HG03097 (cell line): ENCODE data around the gene GALNT18.

Experiments
- ATAC-seq: cut with Tn5 transposase; IDR thresholded peaks from one replicate; pipeline ENCODE4 v1.9.1; 2021; ENCODE audit not compliant: unreplicated experiment, low FRiP score

Gene GALNT18

DNA sequence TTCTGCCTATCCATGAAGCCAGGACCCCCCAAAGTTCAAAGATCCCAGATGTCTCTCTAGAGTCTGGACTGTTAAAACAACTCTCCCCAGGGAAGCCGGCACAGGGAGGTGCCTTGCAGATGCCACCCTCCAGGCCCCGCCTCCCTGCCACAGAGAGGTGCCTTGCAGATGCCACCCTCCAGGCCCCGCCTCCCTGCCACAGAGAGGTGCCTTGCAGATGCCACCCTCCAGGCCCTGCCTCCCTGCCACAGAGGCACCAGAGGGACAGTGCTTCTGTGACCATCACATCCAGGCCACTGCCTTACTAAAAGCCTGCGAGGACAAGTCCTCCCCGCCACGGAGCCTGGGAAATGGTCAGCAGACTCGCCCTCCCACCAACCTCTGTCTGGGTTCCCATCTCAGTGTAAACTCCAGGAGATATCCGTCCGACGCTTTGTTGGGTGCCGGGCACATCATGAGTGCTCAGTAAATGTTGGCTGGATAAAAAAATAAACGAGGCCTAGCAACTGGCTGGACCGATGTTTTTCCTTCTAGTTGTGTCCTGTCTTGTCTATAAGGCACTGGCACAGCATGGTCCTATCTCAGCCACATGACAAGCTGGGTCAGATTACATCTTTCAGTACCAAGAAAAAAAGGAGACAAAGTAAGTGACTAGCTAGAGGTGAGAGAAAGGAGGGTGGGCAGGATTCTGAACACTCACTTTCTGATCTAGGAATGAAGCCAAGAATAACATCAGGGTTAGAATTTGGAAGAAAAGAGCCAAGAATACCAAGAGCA is 177.6 kb downstream of the GALNT18 start:
- no peak for ATAC-seq

- no peak for ATAC-seq
Observed at GRCh38 chr11:11442791-11443190, 179.0 kb downstream of the GALNT18 start.

DNA sequence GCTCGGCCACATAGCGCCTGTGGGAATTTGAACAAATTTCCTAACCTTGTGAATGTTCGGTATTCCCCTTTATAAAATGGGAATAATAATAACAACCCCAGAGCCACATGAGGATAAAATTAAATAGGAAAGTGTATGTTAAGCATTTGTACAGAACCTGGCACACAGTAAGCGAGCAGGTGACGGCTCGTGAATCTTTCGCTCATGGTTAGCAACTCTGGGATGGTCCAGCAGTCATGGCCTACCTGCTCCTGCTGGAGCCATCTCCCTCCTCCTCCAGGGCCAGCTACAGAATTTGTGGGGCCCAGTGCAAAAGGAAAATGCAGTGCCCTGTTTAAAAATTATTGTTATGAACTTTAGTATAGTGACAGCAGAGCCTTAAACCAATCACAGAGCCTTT is 180.3 kb downstream of the GALNT18 start:
- ATAC-seq = no peak

DNA sequence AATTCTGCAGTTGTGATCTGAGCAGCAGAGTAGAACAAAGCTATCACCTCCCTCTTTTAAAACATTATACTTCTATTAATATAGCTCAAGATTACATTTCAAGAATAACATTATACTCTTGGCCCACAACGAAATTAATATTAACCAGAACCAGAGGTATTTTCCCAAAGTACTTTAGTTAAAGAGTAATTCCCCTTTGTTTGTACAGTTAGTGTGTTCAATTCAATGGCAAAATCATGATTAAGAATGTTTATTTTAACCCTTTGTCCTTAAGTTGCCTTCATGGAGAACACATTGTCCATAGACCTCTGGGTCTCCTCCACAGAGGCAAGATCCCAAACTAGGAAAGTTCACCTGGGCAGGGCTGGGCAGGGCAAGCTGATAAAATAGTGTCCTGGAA is 180.7 kb downstream of the GALNT18 start:
- no peak for ATAC-seq

DNA sequence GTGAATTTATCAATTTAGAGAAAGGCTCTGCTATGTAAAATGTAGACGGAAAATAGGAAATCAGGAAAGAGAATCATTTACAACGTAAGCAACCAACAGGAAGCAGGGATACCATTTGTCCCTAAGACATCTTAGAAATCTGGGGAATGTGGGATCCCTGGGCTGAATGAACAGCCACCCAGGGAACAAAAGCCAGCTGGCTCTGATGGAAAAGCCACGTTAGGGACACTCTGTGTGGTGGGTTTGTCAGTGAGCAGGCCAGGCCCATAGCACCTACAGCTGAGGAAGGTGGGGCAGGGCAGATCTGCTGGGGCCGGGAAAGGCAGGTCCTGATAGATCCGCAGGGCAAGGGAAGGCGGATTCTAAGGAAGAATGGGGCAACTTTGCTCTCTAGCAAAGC is 181.7 kb downstream of the GALNT18 start:
- ATAC-seq = no peak

GRCh38 chr11:11439591-11439990 is 182.2 kb downstream of the GALNT18 start:
- no peak for ATAC-seq

DNA sequence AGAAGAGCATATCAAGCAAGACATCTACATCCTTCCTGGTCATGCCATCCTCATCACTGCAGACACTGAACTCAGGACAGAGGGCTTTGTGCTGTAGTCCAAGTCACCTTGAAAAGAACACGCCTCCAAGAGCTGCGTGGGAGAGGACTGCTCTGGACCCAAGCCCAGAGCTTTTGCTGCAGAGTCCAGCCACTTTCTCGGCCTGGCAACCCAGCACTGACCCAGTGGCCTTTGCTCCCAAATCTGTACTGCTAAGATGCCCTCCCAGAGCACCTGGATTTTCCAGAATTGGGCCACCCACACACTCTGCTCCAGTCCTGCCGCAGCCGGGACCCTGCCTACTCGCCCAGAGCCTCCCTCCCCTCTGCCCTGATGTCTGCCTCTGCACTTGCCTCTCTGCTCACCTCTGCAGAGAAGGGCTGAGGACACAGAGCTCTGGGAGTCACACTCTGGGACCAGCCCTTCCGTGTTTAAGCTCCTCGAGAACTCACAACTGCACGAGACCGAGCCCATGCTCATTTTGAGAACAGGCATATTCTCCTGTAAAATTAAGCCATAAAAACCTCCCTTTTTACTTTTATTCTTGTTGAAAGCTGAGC is 185.0 kb downstream of the GALNT18 start:
- no peak for ATAC-seq

DNA sequence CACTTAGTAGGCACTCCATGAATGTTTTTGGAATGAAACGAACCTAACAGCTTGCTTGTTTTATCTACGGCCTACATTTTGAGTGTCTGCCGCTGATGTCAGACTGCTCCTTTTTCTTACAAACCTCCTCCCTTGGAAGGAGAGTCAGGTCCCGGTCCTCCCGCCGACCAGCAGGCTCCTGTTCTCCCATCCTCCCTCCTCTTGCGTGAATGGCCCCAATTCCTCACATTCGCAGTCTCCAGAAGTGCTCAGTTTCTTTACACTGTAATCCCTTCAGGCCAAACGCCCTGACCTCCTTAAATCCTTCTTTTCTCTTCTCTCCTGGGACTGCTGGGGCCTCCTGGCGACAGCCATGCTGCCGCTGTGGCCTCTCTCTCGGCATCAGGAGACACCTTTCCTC is 186.2 kb downstream of the GALNT18 start:
- no peak for ATAC-seq

- ATAC-seq = no peak
Observed at GRCh38 chr11:11433960-11434359, 187.8 kb downstream of the GALNT18 start.

- no peak for ATAC-seq
Observed at GRCh38 chr11:11432621-11433319, 189.0 kb downstream of the GALNT18 start.

GRCh38 chr11:11430431-11430830 is 191.4 kb downstream of the GALNT18 start:
- ATAC-seq = no peak

- ATAC-seq = no peak
Observed at GRCh38 chr11:11428714-11429113, 193.1 kb downstream of the GALNT18 start.

DNA sequence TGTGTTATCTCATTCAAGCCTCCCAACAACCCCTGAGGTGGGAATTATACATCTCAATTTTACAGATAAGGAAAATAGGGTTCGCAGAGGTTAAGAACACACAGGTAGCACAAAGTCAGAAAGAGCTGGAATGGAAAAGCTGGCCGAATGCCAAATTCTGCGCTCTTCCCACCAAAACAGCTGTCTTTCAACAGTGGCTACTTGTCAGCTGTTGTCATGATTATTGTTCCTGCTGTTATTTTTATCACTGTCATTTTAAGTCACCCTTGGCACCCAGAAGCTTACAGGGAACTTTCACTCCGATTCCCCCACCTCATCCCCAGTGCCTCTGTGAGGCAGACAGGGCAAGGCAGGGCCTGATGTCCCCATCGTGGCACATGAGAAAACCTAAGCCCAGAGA is 194.3 kb downstream of the GALNT18 start:
- no peak for ATAC-seq

GRCh38 chr11:11427140-11427539 is 194.7 kb downstream of the GALNT18 start:
- no peak for ATAC-seq

- ATAC-seq = no peak
Observed at GRCh38 chr11:11426226-11426952, 195.4 kb downstream of the GALNT18 start.

DNA sequence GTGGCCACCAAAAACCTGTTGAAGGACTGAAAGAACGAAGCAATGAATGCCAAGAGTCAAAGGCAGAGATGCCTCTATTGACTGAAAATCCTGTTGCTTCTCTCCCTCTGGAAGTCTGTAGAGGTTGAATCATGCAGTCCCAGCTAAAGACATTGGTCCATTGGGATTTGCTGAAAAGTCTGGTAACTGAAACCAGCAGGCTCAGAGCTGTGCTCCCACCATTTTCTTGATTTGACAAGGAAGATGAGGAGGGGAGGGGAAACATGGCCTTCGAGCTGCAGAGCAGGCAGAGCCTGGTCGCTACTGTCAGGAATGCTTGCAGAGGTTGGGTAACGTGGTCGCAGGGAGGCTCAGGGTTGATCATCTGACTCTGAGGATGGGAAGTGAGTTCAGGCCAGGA is 196.0 kb downstream of the GALNT18 start:
- ATAC-seq = no peak

- no peak for ATAC-seq
Observed at GRCh38 chr11:11424688-11425087, 197.1 kb downstream of the GALNT18 start.

- ATAC-seq = no peak
Observed at GRCh38 chr11:11422411-11423128, 199.2 kb downstream of the GALNT18 start.

GRCh38 chr11:11421509-11421908 is 200.3 kb downstream of the GALNT18 start:
- no peak for ATAC-seq

DNA sequence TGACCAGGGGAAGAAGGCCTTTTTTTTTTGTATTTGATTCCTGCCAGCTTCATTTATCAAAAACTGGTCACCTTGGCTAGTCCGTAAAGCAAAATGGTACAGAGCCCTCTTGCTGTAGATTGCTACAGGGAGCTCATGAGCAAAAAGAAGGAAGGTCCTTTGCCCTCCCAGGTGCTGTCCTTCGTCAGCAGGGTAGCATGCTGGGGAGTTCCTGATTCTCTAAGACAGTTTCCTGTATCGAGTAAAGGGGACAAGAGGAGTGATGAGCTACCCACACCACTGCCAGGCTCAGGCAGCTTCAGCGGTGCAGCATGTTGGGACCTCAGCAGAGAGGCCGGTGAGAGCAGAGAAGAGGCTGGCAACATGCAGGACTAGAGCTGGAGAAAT is 200.9 kb downstream of the GALNT18 start:
- ATAC-seq = no peak
